Hematopoietic multipotent progenitor cell treated with erythropoietin and hydrocortisone succinate and interleukin-3 and kit ligand, for 8 days (in vitro differentiated cells): ENCODE results near the gene NTF3.

Experiments
- DNase-seq: peaks from one replicate; pipeline ENCODE4 v3.0.0-alpha.2; 2015

Gene NTF3

DNA sequence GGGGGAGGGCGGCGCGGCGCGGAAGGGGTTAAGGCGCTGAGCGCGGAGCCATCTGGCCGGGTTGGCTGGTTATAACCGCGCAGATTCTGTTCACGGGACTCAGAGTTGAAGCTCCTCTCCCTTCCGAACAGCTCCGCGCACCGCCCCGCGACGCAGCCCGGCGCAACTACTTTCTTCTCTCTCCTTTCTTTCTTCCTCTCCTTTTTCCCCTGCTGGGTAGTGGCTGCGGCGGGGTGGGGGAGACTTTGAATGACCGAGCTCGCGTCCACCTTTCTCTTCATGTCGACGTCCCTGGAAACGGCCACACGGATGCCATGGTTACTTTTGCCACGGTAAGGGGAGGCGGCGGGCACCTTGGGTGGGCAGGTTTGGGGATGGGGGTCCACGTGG lies at the start of gene NTF3:
TSS of gene NTF3 (plus strand) at position 98 of the 390 bp plus-strand sequence. CDS start at position 315, 217 bp downstream.
- DNase-seq, result no peak

DNA sequence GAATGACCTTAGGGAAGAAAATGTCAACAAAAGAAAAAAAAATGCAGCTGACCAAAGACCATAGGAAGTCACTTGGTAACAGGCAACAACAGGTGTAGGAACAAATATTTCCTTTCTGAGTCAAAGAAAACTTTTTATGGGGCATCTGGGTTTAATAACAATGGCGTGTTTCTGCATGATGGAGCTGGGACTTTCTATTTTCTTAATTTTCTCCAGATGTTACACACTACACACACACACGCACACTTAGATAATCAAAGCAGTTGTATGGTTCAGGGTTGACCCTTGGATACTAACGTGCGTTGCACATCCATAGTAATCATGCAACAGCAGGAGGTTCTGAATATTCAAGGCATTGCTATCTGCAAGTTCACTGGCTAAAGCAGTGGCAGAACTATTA lies 47.9 kb upstream of the NTF3 start:
- no peak for DNase-seq

DNA sequence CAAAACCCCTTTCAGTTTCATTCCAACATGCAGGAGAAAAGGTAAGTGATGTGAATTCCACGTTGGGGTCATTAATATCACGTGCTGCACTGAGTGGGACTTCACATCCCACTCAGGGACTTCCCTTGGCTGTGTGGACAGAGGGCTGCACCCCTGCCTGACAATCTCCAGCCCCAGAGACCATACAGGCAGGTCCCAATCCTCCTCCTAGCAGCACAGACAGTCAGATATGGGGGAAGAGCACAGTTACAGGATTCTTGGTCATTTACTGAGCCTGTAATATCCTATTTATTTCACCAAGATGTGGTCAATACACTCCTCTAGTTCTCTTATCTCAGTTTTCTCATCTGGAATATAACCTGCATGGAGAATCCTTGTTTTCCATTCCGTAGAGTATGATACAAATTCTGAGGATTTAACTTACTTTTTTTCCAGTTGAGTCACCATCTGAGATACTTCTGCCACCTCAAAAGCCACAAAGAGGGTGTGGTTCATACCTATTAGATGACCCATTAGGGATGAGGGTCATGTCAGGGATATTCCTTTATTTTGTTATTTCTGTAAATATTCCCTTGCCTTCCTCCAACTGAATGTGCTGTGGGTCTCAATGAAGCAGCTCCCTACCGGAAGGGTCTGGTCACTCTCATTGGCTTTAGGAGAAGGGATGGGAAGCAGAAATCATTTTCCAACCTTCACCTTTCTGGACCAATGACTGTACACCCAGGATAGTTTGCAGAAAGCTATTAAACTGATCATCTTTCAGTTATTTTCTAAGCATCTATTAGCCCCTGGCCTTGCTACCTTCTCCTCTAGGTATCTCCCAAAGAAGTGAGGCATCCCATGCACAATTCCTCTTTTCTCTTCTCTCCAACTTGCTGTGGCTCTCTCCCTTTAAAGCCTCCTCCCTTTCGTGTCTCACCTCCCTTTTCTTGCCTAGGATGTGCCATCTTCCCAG lies 43.0 kb upstream of the NTF3 start:
- DNase-seq, result no peak

- DNase-seq, result no peak
Observed at GRCh38 chr12:5390174-5390799, 41.6 kb upstream of the NTF3 start.

DNA sequence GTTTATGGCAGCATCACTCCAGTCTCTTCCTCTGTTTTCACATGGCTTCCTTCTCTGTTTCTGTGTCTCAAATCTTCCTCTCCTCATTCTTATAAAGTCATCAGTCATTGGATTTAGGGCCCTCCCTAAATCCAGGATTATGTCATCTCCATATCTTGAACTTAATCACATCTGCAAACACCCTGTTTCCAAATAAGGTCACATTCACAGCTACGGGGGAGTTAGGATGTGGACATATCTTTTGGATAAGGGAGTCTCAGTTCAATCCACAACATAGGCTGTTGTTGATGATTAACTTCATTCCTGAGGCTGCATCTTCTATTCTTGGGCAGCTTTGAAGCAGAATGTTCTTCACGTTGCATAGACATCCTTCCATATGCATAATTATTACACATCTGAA lies 40.3 kb upstream of the NTF3 start:
- no peak for DNase-seq

GRCh38 chr12:5392961-5393360 lies 38.9 kb upstream of the NTF3 start:
- no peak for DNase-seq

DNA sequence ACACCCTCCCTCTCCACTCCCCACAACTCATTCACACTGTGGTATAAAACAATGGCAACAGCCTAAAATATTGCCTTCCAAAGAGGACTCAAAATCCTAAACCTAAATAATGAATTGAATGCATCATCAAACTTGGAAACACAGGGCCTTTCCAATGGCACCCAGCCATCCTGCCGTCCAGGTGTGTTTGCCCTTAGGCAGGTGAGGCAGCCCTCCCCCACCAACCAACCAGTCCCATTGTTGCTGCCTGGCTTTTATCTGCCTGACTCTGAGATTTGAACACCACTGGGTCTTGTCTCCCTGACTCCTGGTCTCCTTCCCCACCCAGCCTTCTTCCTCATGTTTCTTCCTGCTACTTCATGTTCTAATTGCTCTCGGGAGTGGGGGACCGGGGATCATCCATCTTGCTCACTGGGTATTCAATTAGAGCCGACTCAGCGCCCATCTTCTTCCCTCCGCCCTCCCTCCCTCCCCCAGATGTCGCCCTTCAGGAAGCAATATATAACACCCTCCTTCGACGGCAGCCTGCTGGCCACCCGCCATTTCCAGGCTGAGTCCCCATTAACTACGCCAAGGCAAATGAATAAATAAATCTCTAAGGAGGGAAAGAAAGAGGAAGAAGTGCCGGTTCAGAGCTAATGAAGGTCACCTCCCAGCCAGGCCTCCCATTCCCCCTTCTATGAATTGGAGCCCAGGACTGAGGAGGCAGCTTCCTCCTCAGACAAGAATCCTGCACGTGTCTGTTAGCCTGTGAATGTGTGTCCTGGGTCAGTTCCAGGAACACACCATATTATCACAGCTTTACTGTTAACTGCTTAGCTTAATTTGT lies 36.3 kb upstream of the NTF3 start:
- no peak for DNase-seq

DNA sequence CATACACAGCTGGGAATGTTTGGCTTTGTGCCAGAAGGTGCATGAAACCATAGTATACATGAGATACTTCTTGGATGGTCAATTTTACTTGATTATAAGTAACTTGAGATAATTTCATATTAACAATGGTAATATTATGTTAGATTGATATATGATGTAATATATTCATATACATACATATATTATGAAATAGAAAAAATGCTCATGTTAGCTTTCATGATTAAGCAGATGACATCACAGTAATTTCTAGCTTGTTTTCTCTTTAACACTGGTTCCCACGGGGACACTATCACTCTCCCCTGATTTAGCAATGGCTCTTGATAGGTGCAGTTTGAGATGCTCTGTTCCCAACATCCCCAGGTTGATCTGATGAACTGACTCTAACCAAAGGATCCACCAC lies 35.4 kb upstream of the NTF3 start:
- no peak for DNase-seq

DNA sequence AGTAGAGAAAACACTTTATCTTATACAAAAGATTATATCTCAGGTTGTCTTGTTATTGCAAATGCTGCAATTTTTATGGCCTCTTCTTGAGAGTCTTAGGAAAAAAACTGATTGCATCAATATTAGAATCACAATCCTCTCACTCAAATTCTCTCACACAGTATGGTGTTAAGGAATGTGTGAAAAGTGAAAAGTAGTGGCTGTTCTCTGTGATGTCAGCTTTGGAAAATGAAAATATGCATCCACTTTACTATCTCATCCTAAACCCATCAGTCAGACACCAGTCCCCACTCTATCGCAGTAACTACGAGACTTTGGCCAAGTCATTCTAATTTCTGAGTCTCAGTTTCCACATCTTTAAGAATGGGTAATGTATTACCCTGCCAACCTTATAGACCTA lies 32.6 kb upstream of the NTF3 start:
- no peak for DNase-seq

DNA sequence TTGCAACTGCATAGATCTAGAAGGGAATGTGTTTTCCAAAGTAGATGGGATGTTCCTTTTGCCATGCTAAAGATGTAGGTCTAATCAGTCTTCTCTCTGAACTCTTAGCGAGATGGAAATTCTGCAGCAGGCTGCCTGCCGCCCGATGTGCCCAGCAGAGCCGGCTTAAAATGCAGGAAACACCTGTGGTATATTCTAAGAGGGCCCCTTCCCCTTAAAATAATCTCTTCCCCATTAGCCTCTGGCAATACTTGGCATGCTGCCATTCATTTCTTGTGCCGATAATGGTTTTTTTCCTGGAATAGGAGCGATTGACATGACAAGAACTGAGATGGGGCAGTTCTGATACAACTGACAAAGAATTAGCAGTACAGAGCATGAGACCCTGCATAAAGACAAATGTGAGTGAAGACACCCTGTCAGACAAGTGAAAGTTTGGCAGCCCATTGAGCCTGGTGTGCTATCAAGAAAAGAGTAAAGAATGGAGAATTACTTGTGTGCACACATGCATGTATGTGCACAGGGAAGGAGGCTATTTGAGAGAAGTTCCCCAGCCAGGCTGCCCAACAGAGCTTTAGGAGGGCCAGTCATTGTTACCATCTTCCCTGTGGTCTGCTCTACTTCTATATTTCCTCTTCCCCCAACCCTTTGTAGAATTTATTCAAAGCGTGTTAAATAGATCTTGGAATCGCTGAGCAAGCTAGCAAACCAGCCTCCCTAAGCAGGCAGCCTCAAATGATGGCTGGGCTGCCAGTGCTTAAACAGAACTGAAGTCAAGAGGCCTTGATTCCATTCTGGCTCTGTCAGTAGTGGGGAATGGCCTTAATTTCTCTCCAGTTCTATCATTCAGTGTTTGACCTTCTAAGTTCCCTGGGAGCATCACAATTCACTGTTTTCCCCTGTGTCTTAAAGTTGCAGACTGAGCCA lies 29.6 kb upstream of the NTF3 start:
- DNase-seq, result no peak

DNA sequence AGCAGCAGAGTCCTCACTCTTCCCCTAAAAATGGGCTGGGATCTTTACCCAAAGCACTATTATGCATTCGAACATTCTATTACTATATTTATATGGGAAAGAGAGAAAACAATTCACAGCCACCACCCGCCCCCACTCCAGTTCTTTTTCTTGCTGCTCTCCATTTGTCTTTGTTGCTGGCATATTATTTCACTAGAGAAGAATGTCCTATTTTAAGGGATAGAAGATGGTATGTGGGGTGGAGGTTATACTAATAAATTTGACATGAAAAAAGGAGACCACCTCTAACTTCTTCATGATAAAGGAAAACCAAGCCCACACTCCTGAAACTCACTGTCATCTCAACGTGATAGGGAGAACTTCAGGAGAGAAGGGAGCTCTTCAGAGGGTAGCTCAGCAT lies 28.5 kb upstream of the NTF3 start:
- DNase-seq, result no peak

- DNase-seq, result no peak
Observed at GRCh38 chr12:5407034-5407856, 24.7 kb upstream of the NTF3 start.

- no peak for DNase-seq
Observed at GRCh38 chr12:5409619-5410018, 22.3 kb upstream of the NTF3 start.

DNA sequence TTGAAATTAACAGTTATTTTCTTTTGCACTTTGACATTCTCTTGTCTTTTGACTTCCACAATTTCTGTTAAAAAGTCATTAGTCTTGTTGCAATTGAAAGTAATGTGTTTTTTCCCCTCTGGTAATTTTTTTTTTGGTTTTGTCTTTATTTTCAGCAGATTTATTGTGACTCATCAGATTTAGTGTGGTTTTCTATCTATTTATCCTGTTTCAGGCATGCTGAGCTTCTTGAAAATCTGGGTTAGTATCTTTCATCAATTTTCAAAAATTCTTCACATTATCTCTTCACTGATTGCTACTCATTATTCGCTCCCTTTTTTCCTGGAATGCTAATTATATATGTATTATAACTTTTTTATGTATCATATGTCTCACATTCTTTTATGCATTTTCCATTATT lies 15.3 kb upstream of the NTF3 start:
- DNase-seq, result no peak

DNA sequence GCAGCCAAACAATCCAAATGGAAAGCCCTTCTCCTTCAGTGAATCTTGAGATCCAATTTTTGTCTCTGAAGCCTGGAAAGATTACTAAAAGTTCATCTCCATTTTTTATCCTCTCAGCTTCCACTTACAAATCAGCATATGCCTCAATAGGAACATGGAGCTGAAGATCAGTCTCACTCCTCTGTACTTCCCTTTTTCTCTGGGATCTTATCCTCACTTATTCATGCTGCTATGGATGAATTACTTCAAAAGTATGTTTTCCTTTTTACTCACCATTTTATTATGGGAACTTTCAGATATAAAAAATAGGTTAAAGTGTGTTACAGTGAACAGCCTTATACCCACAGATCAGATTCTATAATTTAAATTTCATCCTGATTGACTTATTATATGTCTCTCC lies 14.4 kb upstream of the NTF3 start:
- no peak for DNase-seq

DNA sequence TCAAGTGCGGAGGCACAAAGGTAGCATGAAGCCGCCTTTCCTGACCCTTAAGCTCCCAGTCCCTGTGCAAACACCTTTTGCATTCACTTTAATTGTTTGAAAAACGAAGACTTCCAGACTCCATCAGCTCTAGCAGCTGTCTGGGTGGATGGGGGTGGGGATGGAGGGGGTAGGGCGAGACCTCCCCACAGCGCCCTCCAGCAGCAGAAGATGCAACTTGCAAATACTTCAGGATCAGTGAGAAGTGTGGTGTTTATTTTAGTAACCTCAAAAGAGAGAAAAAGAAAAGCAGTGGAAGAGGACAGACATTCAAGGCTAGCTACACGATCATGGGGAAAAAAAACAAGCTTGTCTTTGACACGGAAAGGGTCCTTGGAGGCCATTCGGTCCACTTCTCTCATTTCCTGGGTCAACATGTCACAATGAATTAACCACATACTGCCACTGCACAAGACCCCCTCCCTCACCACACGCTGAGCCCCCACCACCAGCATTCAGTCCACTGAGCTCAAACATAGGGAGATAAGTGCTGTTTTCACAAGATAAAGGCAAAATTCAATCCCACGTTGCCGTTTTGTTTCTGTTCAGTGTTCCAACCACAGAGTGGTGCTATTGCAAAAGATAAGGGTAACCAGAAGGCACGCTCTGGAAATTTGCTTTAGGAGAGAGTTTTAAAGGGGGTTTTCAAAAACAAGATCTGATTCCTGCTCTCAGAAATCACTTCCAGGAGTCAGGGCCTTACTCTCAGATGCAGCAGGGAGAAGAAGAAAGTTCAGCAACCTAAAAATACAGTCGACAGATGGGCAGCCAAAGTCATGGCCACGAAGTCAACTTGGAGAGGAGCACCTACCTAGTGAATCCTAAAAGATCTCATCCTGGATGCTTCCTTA lies 3.3 kb upstream of the NTF3 start:
- peak; percentile 52 for DNase-seq

DNA sequence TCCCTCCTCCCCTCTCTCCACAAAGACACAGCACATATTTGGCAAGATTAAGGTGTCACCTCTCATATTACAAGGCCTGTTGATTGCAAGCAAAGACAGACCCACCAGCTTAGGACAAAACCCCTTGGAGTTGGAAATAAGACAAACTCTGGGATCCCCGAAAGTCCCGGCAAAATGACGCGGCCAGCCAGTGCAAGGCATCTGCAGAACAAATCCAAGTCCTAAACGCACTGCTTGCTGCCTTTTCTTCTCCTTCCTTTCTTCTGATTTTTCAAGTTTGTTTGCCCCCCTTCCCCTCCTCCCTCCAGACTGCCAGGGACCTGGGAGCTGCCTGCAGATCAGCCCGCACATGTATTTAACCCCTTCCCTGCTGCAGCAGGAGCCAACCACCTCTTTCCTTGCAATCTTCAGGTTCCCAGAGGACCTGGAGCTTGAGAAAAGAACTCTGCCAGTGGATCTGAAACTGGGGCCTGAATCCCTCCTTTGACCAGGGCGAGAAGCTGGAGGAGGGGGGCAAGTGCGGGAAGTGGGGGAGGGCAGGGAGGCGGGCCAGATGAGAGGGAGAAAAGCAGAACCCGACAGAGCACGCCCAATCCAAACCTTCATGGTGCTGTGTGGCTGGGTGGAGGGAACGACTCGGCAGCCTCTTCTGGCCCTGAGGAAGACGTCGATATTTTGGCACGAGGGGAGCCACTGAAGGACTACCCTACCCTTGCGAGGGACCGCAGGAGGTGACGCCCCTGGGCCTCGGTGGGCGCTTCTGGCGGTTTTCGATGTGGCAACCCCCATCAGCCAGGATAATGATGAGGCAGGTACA lies 2.0 kb upstream of the NTF3 start:
- DNase-seq, result no peak

GRCh38 chr12:5430641-5431603 lies 986 bp upstream of the NTF3 start:
- DNase-seq, result no peak
